ENCODE measurements around the gene WNT9B.

WNT9B gene

DNA sequence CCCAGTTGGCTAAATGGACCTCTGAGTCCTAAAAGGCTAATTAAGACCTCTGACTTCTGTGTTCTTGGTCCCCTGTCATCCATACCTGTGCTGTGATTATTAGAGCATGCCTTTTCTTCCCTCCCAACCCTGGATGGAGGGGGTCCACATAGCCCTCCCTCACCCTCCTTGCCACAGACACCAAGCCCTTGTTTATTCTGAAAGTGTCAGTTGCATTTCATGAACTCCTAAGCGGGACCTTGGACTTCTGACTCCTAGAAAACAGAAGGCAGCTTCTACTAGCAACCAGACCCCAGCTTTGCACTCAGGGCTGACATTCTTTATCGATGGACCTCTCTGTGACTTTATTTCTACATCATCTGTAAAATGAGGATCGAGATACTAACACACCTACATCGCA is 38.1 kb downstream of the WNT9B start:
- Histone ChIP-seq H3K36me3 (ENCODE audit: insufficient read depth, low read length) (no peaks in the 10 kb centered on the region), H3K9ac (ENCODE audit: low read length) (no peak overlapping the region), H3K27ac (ENCODE audit: low read depth, low read length) (no peak overlapping the region), H3K4me3 (ENCODE audit: low read depth in 1 of 2, low read length in 2 of 2) (no peak overlapping the region), H3K27me3 (ENCODE audit: control insufficient read depth in 1 of 2, insufficient read depth in 2 of 2, low read length in 2 of 2) (peaks cover 7 to 9% of the 10 kb centered on the region in 2 donors), H3K9me3 (ENCODE audit: low read length) (no peaks in the 10 kb centered on the region), H3K4me1 (ENCODE audit: insufficient read depth, low read length) (no peaks in the 10 kb centered on the region)

GRCh38 chr17:46889992-46890564 is 38.7 kb downstream of the WNT9B start:
- H3K27ac ChIP-seq (ENCODE audit: low read depth, low read length) = no peak overlapping the region
- H3K9me3 ChIP-seq (ENCODE audit: low read length) = no peaks in the 10 kb centered on the region
- H3K27me3 ChIP-seq (ENCODE audit: control insufficient read depth in 1 of 2, insufficient read depth in 2 of 2, low read length in 2 of 2) = peaks cover 8 to 9% of the 10 kb centered on the region in 2 donors
- H3K4me1 ChIP-seq (ENCODE audit: insufficient read depth, low read length) = no peaks in the 10 kb centered on the region
- H3K9ac ChIP-seq (ENCODE audit: low read length) = no peak overlapping the region
- H3K4me3 ChIP-seq (ENCODE audit: low read depth in 1 of 2, low read length in 2 of 2) = no peak overlapping the region
- no peaks in the 10 kb centered on the region for H3K36me3 ChIP-seq (ENCODE audit: insufficient read depth, low read length)

GRCh38 chr17:46890638-46891037 is 39.3 kb downstream of the WNT9B start:
- Histone ChIP-seq H3K4me3 (ENCODE audit: low read depth in 1 of 2, low read length in 2 of 2) (no peak overlapping the region), H3K4me1 (ENCODE audit: insufficient read depth, low read length) (no peaks in the 10 kb centered on the region), H3K36me3 (ENCODE audit: insufficient read depth, low read length) (no peaks in the 10 kb centered on the region), H3K9me3 (ENCODE audit: low read length) (no peaks in the 10 kb centered on the region), H3K27me3 (ENCODE audit: control insufficient read depth in 1 of 2, insufficient read depth in 2 of 2, low read length in 2 of 2) (peaks cover 8 to 9% of the 10 kb centered on the region in 2 donors), H3K27ac (ENCODE audit: low read depth, low read length) (no peak overlapping the region), H3K9ac (ENCODE audit: low read length) (no peak overlapping the region)

- no peaks in the 10 kb centered on the region for H3K9me3 ChIP-seq (ENCODE audit: low read length)
- no peaks in the 10 kb centered on the region for H3K4me1 ChIP-seq (ENCODE audit: insufficient read depth, low read length)
- no peaks in the 10 kb centered on the region for H3K36me3 ChIP-seq (ENCODE audit: insufficient read depth, low read length)
- no peak overlapping the region for H3K4me3 ChIP-seq (ENCODE audit: low read depth in 1 of 2, low read length in 2 of 2)
- H3K9ac ChIP-seq (ENCODE audit: low read length) = no peak overlapping the region
- no peak overlapping the region for H3K27ac ChIP-seq (ENCODE audit: low read depth, low read length)
- H3K27me3 ChIP-seq (ENCODE audit: control insufficient read depth in 1 of 2, insufficient read depth in 2 of 2, low read length in 2 of 2) = peaks cover 8 to 9% of the 10 kb centered on the region in 2 donors
Observed at GRCh38 chr17:46892192-46892703, 40.9 kb downstream of the WNT9B start.

DNA sequence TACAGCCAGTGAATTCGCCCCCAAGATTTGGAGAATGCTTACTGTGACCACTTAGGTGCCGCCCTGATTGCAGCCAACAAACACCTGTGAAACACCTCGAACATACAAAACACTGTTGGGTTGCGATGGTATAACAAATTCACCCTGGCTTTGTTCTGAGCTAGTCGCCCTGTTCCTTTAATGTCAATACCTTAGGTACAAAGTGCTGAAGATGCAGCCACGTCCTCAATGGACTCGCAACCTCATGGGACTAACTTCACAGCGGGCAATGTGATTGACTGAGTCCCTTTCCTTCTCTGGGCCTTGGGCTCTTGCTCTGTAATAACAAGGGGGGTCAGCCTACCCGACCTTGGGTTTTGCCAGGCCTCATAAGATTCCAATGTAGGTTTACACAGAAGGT is 42.6 kb downstream of the WNT9B start:
- no peak overlapping the region for H3K27ac ChIP-seq (ENCODE audit: low read depth, low read length)
- H3K9ac ChIP-seq (ENCODE audit: low read length) = no peak overlapping the region
- H3K4me1 ChIP-seq (ENCODE audit: insufficient read depth, low read length) = no peaks in the 10 kb centered on the region
- H3K9me3 ChIP-seq (ENCODE audit: low read length) = no peaks in the 10 kb centered on the region
- no peaks in the 10 kb centered on the region for H3K36me3 ChIP-seq (ENCODE audit: insufficient read depth, low read length)
- H3K27me3 ChIP-seq (ENCODE audit: control insufficient read depth in 1 of 2, insufficient read depth in 2 of 2, low read length in 2 of 2) = peaks cover 8 to 9% of the 10 kb centered on the region in 2 donors
- H3K4me3 ChIP-seq (ENCODE audit: low read depth in 1 of 2, low read length in 2 of 2) = no peak overlapping the region

- Histone ChIP-seq H3K27ac (ENCODE audit: low read depth, low read length) (no peak overlapping the region), H3K27me3 (ENCODE audit: control insufficient read depth in 1 of 2, insufficient read depth in 2 of 2, low read length in 2 of 2) (peaks cover 8 to 9% of the 10 kb centered on the region in 2 donors), H3K4me1 (ENCODE audit: insufficient read depth, low read length) (no peaks in the 10 kb centered on the region), H3K36me3 (ENCODE audit: insufficient read depth, low read length) (no peaks in the 10 kb centered on the region), H3K4me3 (ENCODE audit: low read depth in 1 of 2, low read length in 2 of 2) (no peak overlapping the region), H3K9ac (ENCODE audit: low read length) (no peak overlapping the region), H3K9me3 (ENCODE audit: low read length) (no peaks in the 10 kb centered on the region)
Observed at GRCh38 chr17:46894476-46895151, 43.2 kb downstream of the WNT9B start.

DNA sequence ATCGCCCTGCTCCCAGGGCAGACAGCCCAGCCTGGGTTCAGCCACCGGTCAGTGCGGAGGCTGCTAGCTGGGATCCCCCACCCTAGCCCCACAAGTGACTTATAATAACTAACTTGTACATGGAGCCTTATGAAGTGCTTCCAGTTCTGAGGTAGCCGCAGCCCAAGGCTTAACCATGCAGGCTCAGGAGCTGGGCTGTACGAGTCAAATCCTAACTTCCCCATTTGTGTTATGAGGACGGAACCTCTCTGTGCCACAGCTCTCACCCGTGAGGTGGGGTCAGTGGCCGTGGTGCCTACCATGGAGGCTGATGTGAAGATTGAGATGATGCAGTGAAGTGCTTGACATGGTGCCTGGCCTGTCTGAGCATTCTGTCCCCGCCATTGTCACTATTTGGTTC is 43.8 kb downstream of the WNT9B start:
- Histone ChIP-seq H3K27me3 (ENCODE audit: control insufficient read depth in 1 of 2, insufficient read depth in 2 of 2, low read length in 2 of 2) (peaks cover 8 to 9% of the 10 kb centered on the region in 2 donors), H3K36me3 (ENCODE audit: insufficient read depth, low read length) (no peaks in the 10 kb centered on the region), H3K4me1 (ENCODE audit: insufficient read depth, low read length) (no peaks in the 10 kb centered on the region), H3K27ac (ENCODE audit: low read depth, low read length) (no peak overlapping the region), H3K9me3 (ENCODE audit: low read length) (no peaks in the 10 kb centered on the region), H3K9ac (ENCODE audit: low read length) (no peak overlapping the region), H3K4me3 (ENCODE audit: low read depth in 1 of 2, low read length in 2 of 2) (no peak overlapping the region)

DNA sequence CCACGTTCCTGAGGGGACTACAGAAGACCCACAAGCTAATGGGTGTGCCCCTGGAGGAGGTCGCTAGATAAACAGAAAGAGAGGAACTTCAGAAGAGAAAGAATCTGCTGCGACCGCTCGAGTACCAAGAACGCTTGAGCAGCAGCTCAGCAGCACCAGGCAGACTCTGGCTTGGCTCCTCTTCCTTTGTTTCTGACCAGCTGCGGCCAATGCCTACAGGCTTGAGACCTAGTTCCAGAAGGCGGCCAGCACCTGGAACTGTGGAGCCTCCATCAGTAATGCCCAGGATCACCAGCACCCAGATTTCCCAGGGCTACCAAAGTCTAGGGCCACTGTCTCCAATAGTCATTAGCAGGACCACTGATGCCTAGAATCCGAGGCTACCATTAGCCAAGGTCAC is 45.6 kb downstream of the WNT9B start:
- H3K9ac ChIP-seq (ENCODE audit: low read length) = no peak overlapping the region
- H3K4me3 ChIP-seq (ENCODE audit: low read depth in 1 of 2, low read length in 2 of 2) = no peak overlapping the region
- H3K4me1 ChIP-seq (ENCODE audit: insufficient read depth, low read length) = no peaks in the 10 kb centered on the region
- H3K27ac ChIP-seq (ENCODE audit: low read depth, low read length) = no peak overlapping the region
- H3K9me3 ChIP-seq (ENCODE audit: low read length) = no peaks in the 10 kb centered on the region
- H3K27me3 ChIP-seq (ENCODE audit: control insufficient read depth in 1 of 2, insufficient read depth in 2 of 2, low read length in 2 of 2) = peaks cover 8 to 9% of the 10 kb centered on the region in 2 donors
- no peaks in the 10 kb centered on the region for H3K36me3 ChIP-seq (ENCODE audit: insufficient read depth, low read length)

DNA sequence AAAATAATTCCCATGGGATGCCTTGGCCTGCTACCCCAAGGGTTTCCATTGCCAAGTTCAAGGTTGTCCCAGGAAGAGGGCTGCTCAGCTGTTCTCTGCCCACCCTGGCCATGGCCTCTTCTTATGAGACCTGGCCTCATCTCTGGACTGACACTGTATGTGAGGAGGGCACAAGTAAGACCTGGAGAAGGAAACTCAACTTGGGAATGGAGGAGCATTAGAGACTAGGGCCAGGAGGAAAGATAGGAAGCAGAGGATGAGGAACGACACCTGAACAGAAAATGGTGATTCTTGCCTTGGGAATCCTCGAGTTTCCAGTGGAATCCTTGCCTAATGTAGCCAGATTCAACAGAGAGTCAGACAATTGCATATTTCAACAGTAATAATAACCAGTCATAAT is 47.0 kb downstream of the WNT9B start:
- H3K27ac ChIP-seq (ENCODE audit: low read depth, low read length) = no peak overlapping the region
- no peak overlapping the region for H3K4me3 ChIP-seq (ENCODE audit: low read depth in 1 of 2, low read length in 2 of 2)
- H3K9me3 ChIP-seq (ENCODE audit: low read length) = no peaks in the 10 kb centered on the region
- no peaks in the 10 kb centered on the region for H3K36me3 ChIP-seq (ENCODE audit: insufficient read depth, low read length)
- H3K9ac ChIP-seq (ENCODE audit: low read length) = no peak overlapping the region
- H3K4me1 ChIP-seq (ENCODE audit: insufficient read depth, low read length) = no peaks in the 10 kb centered on the region
- peaks cover 8 to 9% of the 10 kb centered on the region in 2 donors for H3K27me3 ChIP-seq (ENCODE audit: control insufficient read depth in 1 of 2, insufficient read depth in 2 of 2, low read length in 2 of 2)

DNA sequence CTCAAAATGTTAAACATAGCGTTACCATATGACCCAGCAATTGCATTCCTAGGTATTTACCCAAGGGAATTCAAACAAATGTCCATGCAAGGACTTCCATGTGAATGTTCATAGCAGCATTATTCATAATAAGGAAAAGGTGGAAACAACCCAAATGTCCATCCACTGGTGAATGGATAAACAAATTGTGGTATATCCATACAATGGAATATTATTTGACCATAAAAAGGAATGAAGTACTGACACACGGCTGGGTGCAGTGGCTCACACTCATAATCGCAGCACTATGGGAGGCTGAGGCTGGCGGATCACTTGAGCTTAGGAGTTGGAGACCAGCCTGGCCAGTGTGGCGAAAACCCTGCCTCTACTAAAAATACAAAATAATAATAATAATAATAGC is 47.5 kb downstream of the WNT9B start:
- no peak overlapping the region for H3K9ac ChIP-seq (ENCODE audit: low read length)
- H3K4me3 ChIP-seq (ENCODE audit: low read depth in 1 of 2, low read length in 2 of 2) = no peak overlapping the region
- H3K27ac ChIP-seq (ENCODE audit: low read depth, low read length) = no peak overlapping the region
- peaks cover 7 to 8% of the 10 kb centered on the region in 2 donors for H3K27me3 ChIP-seq (ENCODE audit: control insufficient read depth in 1 of 2, insufficient read depth in 2 of 2, low read length in 2 of 2)
- H3K4me1 ChIP-seq (ENCODE audit: insufficient read depth, low read length) = no peaks in the 10 kb centered on the region
- H3K9me3 ChIP-seq (ENCODE audit: low read length) = no peaks in the 10 kb centered on the region
- H3K36me3 ChIP-seq (ENCODE audit: insufficient read depth, low read length) = no peaks in the 10 kb centered on the region

DNA sequence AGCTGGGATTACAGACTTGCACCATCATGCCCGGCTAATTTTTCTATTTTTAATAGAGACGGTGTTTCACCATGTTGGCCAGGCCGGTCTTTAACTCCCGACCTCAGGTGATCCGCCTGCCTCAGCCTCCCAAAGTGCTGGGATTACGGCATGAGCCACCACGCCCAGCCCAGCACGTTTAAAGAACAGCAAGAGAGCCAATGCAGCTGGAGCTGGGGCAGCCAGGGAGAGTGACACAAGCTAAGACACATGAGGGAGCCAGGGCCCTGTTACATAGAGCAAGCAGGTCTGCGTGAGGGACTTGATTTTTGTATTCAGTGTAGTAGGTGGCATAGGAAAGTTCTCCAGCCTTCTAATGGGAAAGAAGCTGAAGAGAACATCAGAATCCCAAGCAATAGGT is 49.9 kb downstream of the WNT9B start:
- no peaks in the 10 kb centered on the region for H3K9me3 ChIP-seq (ENCODE audit: low read length)
- no peak overlapping the region for H3K27ac ChIP-seq (ENCODE audit: low read depth, low read length)
- no peaks in the 10 kb centered on the region for H3K4me1 ChIP-seq (ENCODE audit: insufficient read depth, low read length)
- H3K36me3 ChIP-seq (ENCODE audit: insufficient read depth, low read length) = no peaks in the 10 kb centered on the region
- no peak overlapping the region for H3K9ac ChIP-seq (ENCODE audit: low read length)
- no peak overlapping the region for H3K4me3 ChIP-seq (ENCODE audit: low read depth in 1 of 2, low read length in 2 of 2)
- no peaks in the 10 kb centered on the region for H3K27me3 ChIP-seq (ENCODE audit: control insufficient read depth in 1 of 2, insufficient read depth in 2 of 2, low read length in 2 of 2)

Data from muscle layer of colon (tissue), 2 donors.